HepG2 (cell line): ENCODE measurements around the gene KRT16. TPM values are rescaled to one million over a fixed set of nuclear protein-coding genes. Genes with fewer than 3 reads are reported as not detected.

ENCODE experiments used
- E2F5 ChIP-seq: sonication (generic); formaldehyde crosslinking; conservative IDR thresholded peaks from 2 replicates; pipeline ENCODE4 v1.4.0; 2020; ENCODE audit warnings: missing genetic modification reagents
- FOXA3 ChIP-seq: IDR thresholded peaks from 2 replicates; pipeline ENCODE4 v1.6.1; 2016; ENCODE audit warnings: missing genetic modification reagents, missing compliant biosample characterization
- MEF2D ChIP-seq: sonication (generic); formaldehyde crosslinking; IDR thresholded peaks from 2 replicates; pipeline ENCODE4 v1.5.1; 2020; ENCODE audit warnings: mild to moderate bottlenecking, missing genetic modification reagents
- TBX2 ChIP-seq: sonication (generic); formaldehyde crosslinking; IDR thresholded peaks from 2 replicates; pipeline ENCODE4 v1.5.0; 2020; ENCODE audit warnings: missing genetic modification reagents, mild to moderate bottlenecking, borderline replicate concordance
- THRA ChIP-seq: sonication (generic); formaldehyde crosslinking; IDR thresholded peaks from 2 replicates; pipeline ENCODE4 v1.4.0; 2020; ENCODE audit warnings: missing genetic modification reagents, borderline replicate concordance
- ZBTB46 ChIP-seq: sonication (generic); formaldehyde crosslinking; IDR thresholded peaks from 2 replicates; pipeline ENCODE4 v1.4.0; 2020; ENCODE audit warnings: mild to moderate bottlenecking, missing genetic modification reagents, borderline replicate concordance
- ZNF274 ChIP-seq: sonication (generic); formaldehyde crosslinking; IDR thresholded peaks from 2 replicates; pipeline ENCODE4 v1.5.1; 2020; ENCODE audit warnings: mild to moderate bottlenecking, missing genetic modification reagents
- ZNF337 ChIP-seq: sonication (generic); formaldehyde crosslinking; IDR thresholded peaks from 2 replicates; pipeline ENCODE4 v1.5.1; 2020; ENCODE audit warnings: missing genetic modification reagents, low read depth, mild to moderate bottlenecking, borderline replicate concordance
- ZNF33B ChIP-seq: sonication (generic); formaldehyde crosslinking; IDR thresholded peaks from 2 replicates; pipeline ENCODE4 v1.5.1; 2020; ENCODE audit warnings: mild to moderate bottlenecking, missing genetic modification reagents
- ZNF407 ChIP-seq: sonication (generic); formaldehyde crosslinking; IDR thresholded peaks from one replicate; pipeline ENCODE4 v1.5.1; 2020; ENCODE audit warnings: mild to moderate bottlenecking, missing genetic modification reagents; ENCODE audit errors: not compliant biosample characterization
- ZNF598 ChIP-seq: sonication (generic); formaldehyde crosslinking; IDR thresholded peaks from 2 replicates; pipeline ENCODE4 v1.5.1; 2020; ENCODE audit warnings: mild to moderate bottlenecking, missing genetic modification reagents, borderline replicate concordance
- ZNF704 ChIP-seq: sonication (generic); formaldehyde crosslinking; IDR thresholded peaks from 2 replicates; pipeline ENCODE4 v1.8.1; 2023; ENCODE audit warnings: mild to moderate bottlenecking, inconsistent platforms, moderate library complexity, missing genetic modification reagents, borderline replicate concordance
- polyA plus RNA-seq, 8 experiments: library from polyadenylated mRNA; depleted of rRNA in 3 of 8; stranded (reverse) in 7 of 8; unstranded in 1 of 8; fragments of >200 nt; fragmentation: Illumina TruSeq in 4 of 8; extraction: Trizol in 4 of 8; gene quantifications; 2 replicates each; pipeline versions ENCODE4 v1.2.1 to v1.2.3, GENCODE V29; 2011 to 2016; ENCODE audit warnings: low read depth in 4 of 8, missing spikeins in 1 of 8, mixed read lengths in 1 of 8; ENCODE audit not compliant: insufficient read depth in 1 of 8
- total RNA-seq, 5 experiments: library from RNA; depleted of rRNA; stranded (reverse); fragments of >200 nt; fragmentation: Illumina TruSeq; extraction: Trizol; gene quantifications; 2 replicates each; pipeline ENCODE4 v1.2.3, GENCODE V29; 2016; ENCODE audit warnings: low read depth in 1 of 5

Gene KRT16
- total and polyA plus RNA-seq, 2 of the 13 experiments (the other 11 are each of a cell fraction or from before 2014, with no cell fraction given) = not detected

GRCh38 chr17:41648411-41649195 lies 36.0 kb upstream of the KRT16 start (continued):
- TF ChIP-seq ZBTB46 (CRISPR knock-in tag) (no peak), FOXA3 (CRISPR knock-in tag) (no peak), ZNF33B (0 out of 2 replicates have a peak, but pooled peaks have one; percentile 36), ZNF274 (peak; percentile 67; the same call in 1 of the 2 replicates), ZNF704 (0 out of 2 replicates have a peak, but pooled peaks have one; percentile 34), TBX2 (CRISPR knock-in tag) (peak; percentile 25; the same call in 1 of the 2 replicates), ZNF598 (CRISPR knock-in tag) (peak; percentile 65; the same call in 1 of the 2 replicates), ZNF337 (CRISPR knock-in tag) (0 out of 2 replicates have a peak, but pooled peaks have one; percentile 13), E2F5 (CRISPR knock-in tag) (0 out of 2 replicates have a peak, but pooled peaks have one; percentile 19), MEF2D (CRISPR knock-in tag) (no peak), THRA (no peak), ZNF407 (peak; percentile 76)
